HL-60 (cell line): ENCODE measurements around the gene TGFBI.

Experiments
- DNase-seq, 2 experiments: peaks; one replicate each; pipeline ENCODE4 v3.0.0-alpha.2; 2010 to 2020; ENCODE audit warnings: low read depth in 1 of 2, low spot score in 1 of 2
- H3K27ac ChIP-seq: fragments of 250-450 bp; sonication (Bioruptor Pico); replicated peaks from 2 replicates; pipeline ENCODE4 v1.5.1; 2020; ENCODE audit warnings: mild to moderate bottlenecking, moderate library complexity
- H3K27me3 ChIP-seq: fragments of 250-450 bp; sonication (Bioruptor Pico); 2 replicates; pipeline ENCODE4 v1.5.1; 2021; ENCODE audit warnings: mild to moderate bottlenecking, moderate library complexity; ENCODE audit not compliant: insufficient read depth, poor library complexity, severe bottlenecking
- H3K4me3 ChIP-seq: replicated peaks from 2 replicates; pipeline ENCODE4 v1.5.1; 2011; ENCODE audit warnings: mild to moderate bottlenecking, control low read depth, low read length; ENCODE audit not compliant: insufficient read depth
- GABPA ChIP-seq: IDR thresholded peaks from 2 replicates; pipeline ENCODE4 v1.6.1; 2012; ENCODE audit warnings: low read depth
- POLR2AphosphoS5 ChIP-seq: IDR thresholded peaks from 2 replicates; pipeline ENCODE4 v1.6.1; 2012; ENCODE audit warnings: low read depth
- REST ChIP-seq: IDR thresholded peaks from 2 replicates; pipeline ENCODE4 v1.6.1; 2012; ENCODE audit warnings: low read depth; ENCODE audit not compliant: insufficient replicate concordance
- SPI1 ChIP-seq: IDR thresholded peaks from 2 replicates; pipeline ENCODE4 v1.6.1; 2012; ENCODE audit warnings: low read depth, mild to moderate bottlenecking, borderline replicate concordance
- TF ChIP-seq, protein P1 (sequence below): IDR thresholded peaks from one replicate; pipeline ENCODE4 v1.5.1; 2011; ENCODE audit warnings: low read length, control low read depth, inconsistent platforms; ENCODE audit not compliant: insufficient read depth

The TGFBI gene

GRCh38 chr5:136026636-136027035 is 2.2 kb upstream of the TGFBI start:
- TF ChIP-seq SPI1 (no peak), POLR2AphosphoS5 (no peak), GABPA (no peak), REST (no peak)
- TF ChIP-seq, protein P1, sequence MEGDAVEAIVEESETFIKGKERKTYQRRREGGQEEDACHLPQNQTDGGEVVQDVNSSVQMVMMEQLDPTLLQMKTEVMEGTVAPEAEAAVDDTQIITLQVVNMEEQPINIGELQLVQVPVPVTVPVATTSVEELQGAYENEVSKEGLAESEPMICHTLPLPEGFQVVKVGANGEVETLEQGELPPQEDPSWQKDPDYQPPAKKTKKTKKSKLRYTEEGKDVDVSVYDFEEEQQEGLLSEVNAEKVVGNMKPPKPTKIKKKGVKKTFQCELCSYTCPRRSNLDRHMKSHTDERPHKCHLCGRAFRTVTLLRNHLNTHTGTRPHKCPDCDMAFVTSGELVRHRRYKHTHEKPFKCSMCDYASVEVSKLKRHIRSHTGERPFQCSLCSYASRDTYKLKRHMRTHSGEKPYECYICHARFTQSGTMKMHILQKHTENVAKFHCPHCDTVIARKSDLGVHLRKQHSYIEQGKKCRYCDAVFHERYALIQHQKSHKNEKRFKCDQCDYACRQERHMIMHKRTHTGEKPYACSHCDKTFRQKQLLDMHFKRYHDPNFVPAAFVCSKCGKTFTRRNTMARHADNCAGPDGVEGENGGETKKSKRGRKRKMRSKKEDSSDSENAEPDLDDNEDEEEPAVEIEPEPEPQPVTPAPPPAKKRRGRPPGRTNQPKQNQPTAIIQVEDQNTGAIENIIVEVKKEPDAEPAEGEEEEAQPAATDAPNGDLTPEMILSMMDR, result no peak
- no peak overlapping the region for H3K4me3 ChIP-seq
- no peaks in the 10 kb centered on the region for H3K27me3 ChIP-seq
- no peak overlapping the region for H3K27ac ChIP-seq
- DNase-seq, result no peak

- no peak for DNase-seq
- Histone ChIP-seq H3K27ac (no peak overlapping the region), H3K27me3 (no peaks in the 10 kb centered on the region), H3K4me3 (no peak overlapping the region)
- no peak for TF ChIP-seq POLR2AphosphoS5
These were observed 1.5 kb upstream of the TGFBI start for GRCh38 chr5:136027311-136027710.

DNA sequence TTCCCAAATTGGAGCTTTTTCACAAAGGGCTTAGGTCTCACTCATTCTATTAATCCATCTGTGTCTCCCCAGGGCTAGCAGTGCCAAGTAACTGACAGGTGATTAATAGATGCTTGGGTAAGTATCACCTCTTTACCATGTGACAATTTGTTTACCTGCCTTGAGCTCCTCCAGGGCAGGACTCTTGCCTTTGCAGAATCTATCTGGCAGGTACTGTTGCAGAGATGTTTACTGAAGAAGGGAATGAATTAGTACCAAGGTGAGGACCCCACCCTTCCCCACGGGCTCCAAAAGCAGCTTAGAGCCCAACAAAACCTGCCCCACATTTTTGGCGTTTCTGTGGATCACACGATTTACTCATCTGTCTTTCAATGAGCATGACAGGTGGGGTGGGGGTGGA is 698 bp upstream of the TGFBI start:
- TF ChIP-seq GABPA (no peak), REST (no peak), SPI1 (no peak), POLR2AphosphoS5 (no peak)
- TF ChIP-seq, protein P1, result no peak
- H3K4me3 ChIP-seq, result no peak overlapping the region
- H3K27me3 ChIP-seq, result no peaks in the 10 kb centered on the region
- no peak overlapping the region for H3K27ac ChIP-seq
- no peak for DNase-seq

DNA sequence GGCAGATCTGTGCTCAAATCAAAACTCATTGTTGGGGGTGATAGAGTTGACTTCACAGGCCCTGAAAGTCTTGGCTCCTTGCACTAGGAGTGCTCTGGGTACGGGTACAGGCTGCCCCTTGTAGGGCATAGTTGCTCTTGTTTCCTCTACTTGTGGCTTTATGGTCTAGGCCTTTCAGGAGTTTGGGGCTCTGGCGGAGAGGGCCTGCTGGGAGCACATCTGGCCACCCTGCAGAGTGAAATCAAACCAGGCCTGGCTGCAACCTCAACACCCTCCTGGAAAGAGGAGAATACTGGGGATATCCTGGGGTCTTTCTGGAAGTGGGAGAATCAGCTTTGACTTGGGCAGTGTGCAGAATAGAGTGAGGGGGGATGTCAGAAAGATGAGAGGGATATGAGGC is 1.5 kb downstream of the TGFBI start:
- Histone ChIP-seq H3K27me3 (no peaks in the 10 kb centered on the region), H3K4me3 (no peak overlapping the region), H3K27ac (no peak overlapping the region)
- TF ChIP-seq REST, result no peak
- no peak for TF ChIP-seq SPI1
- TF ChIP-seq GABPA, result no peak
- TF ChIP-seq POLR2AphosphoS5, result no peak
- TF ChIP-seq, protein P1, result no peak
- no peak for DNase-seq
